Stimulated activated CD8-positive, alpha-beta memory T cell treated with anti-CD3 and anti-CD28 coated beads, Interleukin-12 subunit alpha, Interleukin-12 subunit beta, amount 100 ng/mL, for 4 hours (primary cell): Measurements from ENCODE around the gene KRT32.
"Not testable (repeated sequence)": the region's sequence is repeated elsewhere in the genome, so short reads cannot be mapped to it uniquely, and the experiment has no call there.

Experiments
- DNase-seq: peaks from one replicate; pipeline ENCODE4 v3.0.0-alpha.2; 2020; ENCODE audit warnings: low read depth

KRT32 gene

DNA sequence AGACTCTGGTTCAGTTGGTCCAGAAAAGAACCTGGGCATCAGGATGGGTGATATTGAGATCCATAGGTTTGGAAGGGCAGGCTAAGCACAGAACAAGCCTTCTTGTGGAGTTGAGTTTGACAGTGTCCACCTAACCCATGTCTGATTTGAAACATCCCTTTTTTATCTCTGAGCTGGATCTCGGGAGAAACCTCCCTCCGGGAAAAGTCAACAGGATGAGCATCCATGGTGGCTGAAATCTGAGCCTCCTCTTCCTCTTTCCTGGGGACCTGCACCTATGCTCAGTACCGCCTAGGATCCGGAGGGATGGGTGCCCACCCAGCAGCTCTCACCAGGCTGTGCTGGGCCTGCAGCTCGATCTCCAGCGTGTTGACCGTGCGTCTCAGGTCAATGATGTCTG, 3.4 kb downstream of the KRT32 start:
- no peak for DNase-seq

DNA sequence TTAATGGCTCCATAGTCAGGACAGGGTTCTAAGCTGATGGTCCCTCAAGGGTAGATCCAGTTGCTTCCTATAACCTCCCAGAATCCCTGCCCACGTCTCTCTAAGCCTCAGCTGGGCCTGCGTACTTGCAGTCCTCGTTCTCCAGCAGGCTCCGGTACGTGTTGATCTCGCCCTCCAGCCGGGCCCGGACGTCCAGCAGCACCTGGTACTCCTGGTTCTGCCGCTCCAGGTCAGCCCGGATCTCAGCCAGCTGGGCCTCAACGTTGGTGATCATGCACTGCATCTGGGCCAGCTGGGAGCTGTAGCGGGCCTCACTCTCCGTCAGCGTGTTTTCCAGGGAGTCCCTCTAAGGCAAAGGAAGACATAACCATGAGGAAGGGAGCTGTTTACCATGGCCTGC, 4.5 kb downstream of the KRT32 start:
- DNase-seq, result no peak

DNA sequence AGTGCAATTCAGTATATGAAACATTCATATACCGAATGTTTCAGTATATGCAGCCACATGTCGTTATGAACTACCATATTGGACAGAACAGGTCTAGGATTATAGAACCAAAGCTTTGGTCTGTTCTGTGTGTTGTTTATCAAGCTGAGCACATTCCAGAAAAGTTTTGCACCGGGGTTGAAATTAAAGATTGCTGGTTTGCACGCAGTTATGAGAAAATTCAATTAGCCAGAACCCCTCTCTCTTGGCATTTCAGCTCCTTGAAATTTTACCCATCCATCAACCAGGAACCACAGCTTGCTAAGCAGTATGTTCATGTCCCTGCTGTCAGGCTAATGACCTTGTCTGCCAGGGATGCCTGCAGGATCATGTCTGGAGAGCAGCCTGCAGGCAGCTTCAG, 9.5 kb downstream of the KRT32 start:
- no peak for DNase-seq

- DNase-seq, result no peak
Measured at GRCh38 chr17:41456204-41456603, 11.0 kb downstream of the KRT32 start.

GRCh38 chr17:41455236-41455635, 11.9 kb downstream of the KRT32 start:
- DNase-seq, result no peak

GRCh38 chr17:41453066-41453465, 14.1 kb downstream of the KRT32 start:
- DNase-seq, result no peak

DNA sequence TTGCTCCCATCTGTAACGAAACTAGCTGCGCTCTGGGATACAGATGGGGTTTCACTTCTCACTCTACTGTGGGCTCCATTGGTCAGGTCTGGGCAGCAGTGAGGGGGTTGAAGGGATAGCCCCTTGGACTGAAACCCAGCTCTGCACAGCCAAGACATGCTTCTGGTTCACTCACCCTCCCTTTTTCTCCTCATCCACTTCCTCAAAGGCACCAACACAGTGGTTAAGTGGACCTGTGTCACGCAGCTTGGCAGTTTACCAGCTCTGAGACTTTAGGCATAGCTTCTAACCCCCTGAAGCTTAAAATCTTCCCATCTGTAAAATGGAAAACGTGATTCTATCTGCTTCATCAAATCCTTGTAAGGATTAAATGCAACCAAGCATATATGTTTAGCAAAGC, 14.9 kb downstream of the KRT32 start:
- DNase-seq, result no peak

GRCh38 chr17:41451154-41451728, 15.9 kb downstream of the KRT32 start:
- no peak for DNase-seq

DNA sequence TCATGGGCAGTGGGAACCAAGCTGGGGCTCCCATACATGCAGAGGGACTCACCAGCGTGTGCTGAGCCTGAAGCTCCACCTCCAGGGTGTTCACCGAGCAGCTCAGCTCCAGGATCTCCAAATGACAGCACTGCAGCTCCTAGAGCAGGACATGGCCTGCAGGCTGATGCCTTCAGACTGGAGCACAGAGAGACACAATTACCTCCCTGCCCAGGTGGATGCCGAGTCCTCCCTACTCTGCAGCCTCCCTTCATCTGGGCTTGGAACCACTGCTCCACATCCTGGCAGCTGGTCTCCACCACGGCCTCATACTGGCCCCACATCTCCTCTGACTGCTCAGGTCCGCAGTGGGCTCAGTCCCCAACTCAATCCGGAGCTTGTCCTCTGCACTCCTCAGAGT, 18.2 kb downstream of the KRT32 start:
- DNase-seq, result no peak

GRCh38 chr17:41448506-41448905, 18.7 kb downstream of the KRT32 start:
- DNase-seq, result no peak

- DNase-seq, result no peak
Measured at GRCh38 chr17:41446806-41447205, 20.4 kb downstream of the KRT32 start.

GRCh38 chr17:41444640-41445039, 22.5 kb downstream of the KRT32 start:
- no peak for DNase-seq

GRCh38 chr17:41444186-41444585, 23.0 kb downstream of the KRT32 start:
- DNase-seq, result no peak

DNA sequence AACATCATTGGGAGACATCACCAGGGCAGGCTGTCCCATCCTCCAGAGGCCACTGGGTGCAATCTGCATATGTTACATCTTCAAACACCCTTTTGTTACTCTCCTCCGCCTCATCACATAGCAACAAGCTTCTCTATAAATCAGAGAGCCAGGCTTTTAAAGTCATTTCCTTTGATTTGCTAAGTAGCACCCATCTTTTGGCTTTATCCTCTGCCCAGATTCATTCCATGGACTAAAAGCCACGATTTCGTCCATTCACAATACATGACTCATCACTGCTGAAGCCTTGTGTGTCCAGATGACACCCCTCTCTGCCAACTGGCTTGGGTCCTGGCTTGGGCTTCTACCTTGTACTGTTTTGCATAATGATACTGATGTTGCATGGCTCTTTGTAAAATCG, 24.4 kb downstream of the KRT32 start:
- DNase-seq, result no peak

GRCh38 chr17:41440531-41441033, 26.6 kb downstream of the KRT32 start, which contains the start of gene KRT38:
TSS of gene KRT38 (minus strand) at chr17:41440983. CDS start at chr17:41440921, 62 bp downstream.
- DNase-seq, result no peak

- no peak for DNase-seq
Measured at GRCh38 chr17:41439375-41439774, 27.8 kb downstream of the KRT32 start.

- no peak for DNase-seq
Measured at GRCh38 chr17:41437769-41438168, 29.4 kb downstream of the KRT32 start.

DNA sequence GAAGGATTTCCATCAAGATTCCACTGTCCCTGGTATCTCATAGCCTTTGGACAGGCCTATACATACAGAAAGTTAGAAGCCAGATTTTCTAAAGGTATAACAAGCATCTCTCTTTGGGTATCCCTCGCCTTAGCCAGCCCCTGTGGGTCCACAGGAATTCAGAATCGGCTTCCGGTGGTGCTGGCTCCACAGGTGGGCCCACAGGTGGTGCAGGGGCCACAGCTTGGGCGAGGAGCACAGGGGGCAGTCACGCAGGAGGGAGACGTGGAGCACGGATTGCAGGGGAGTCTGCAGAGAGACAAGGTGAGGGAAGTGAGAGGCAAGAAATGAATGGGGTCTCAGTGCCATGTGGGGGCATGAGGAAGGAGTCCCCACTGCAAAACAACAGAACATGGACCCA, 29.9 kb downstream of the KRT32 start:
- no peak for DNase-seq

- no peak for DNase-seq
Measured at GRCh38 chr17:41434415-41434814, 32.8 kb downstream of the KRT32 start.

DNA sequence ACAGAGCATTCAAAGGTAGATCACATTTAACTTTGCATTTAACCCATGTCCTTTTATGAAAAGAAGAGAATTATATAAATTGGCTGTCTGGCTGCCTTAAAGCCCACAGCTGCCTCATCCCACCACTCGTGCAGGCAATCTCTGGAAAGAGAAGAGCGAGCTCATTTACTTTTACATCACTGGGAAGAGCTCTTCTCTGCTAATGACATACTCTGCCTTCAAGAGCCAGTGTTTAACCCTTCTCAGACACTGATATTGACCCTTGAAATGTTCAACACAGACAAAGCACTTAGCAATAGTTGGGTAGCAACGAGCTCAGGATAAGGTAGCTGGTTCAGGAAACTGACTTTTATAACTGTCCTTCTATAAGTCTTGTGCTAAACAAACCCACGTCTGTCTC, 33.2 kb downstream of the KRT32 start:
- no peak for DNase-seq

DNA sequence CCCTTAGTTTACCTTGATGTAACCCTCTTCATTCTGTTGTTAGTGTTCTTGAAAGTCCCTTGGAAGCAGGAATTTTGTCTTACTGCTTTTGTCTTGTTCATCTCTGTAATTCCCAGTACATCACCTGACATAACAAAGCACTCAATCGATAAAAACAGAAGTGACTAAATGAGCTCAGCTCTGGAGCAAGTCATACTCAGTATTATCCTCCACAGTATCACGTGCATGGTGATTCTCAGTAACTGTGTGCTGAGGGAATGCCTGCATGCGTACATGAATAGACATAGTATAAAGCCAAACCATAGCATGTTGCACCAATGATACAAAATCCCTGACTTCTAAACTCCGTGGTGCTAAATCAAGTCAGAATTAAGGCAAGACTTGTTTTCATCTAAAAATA, 33.6 kb downstream of the KRT32 start:
- DNase-seq, result no peak

- not testable (repeated sequence) for DNase-seq
Measured at GRCh38 chr17:41430376-41430775, 36.8 kb downstream of the KRT32 start.

- DNase-seq, result no peak
Measured at GRCh38 chr17:41429667-41430066, 37.5 kb downstream of the KRT32 start.

DNA sequence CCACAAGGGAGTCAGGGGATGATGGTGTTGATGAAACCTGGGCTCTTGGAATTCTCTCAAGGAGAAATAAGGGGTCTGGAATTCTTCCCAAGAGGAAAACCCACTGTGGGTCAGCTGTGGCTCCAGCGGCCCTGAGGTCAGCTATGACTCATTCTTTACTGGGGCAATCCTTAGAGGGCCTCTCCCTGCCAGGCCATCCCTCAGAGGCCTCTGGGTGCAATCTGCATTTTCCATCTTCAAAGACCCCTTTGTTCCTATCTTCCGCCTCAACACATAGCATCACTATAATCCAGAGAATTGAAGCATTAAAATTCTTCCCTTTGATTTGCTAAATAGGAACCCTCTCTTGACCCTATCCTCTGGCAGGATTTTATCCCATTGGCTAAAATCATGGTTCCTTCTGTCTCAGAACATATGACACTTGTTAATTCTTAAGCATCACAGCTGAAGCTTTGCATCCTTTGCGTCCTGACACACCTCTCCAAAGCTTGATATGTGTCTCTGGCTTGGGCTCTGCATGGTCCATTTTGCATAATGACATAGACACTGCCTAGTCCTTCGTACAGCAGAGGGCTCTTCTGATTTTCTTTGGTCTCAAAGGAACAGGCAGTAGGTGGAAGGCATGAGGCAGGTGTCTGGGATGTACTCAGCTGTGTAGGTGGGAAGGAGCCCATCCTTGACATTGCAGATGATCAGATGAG, 38.4 kb downstream of the KRT32 start:
- no peak for DNase-seq
